ENCODE results near the gene NADK2.

NADK2 gene

DNA sequence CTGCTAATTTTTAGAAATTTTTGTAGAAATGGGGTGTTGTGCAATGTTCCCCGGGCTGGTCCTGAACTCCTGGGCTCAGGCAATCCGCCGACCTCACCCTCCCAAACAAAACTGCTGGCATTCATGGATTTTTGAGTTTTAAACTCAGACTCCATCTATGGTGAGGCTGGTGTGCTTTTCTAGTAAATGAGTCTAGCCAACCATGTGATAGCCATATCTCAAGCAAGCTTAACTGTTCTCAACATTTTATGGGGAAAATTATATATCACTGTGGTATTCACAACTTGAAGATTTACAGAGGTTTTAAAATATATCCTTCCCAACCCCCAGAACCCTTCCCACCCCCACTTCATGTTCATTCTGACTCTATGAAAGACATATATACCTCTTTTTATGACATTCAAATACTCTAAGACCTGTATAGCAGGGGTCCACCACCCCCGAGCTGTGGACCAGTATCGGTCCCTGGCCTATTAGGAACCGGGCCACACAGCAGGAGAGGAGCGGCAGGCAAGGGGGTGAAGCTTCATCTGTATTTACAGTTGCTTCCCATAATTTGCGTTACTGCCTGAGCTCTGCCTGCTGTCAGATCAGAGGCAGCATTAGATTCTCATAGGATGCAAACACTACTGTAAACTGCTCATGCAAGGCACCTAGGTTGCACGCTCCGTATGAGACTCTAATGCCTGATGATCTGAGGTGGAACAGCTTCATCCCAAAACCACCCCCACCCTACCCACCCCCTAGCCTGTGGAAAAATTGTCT, 4.5 kb upstream of the NADK2 start:
- DNase-seq: no peak

GRCh38 chr5:36244076-36244475, 2.4 kb upstream of the NADK2 start:
- no peak for DNase-seq

DNA sequence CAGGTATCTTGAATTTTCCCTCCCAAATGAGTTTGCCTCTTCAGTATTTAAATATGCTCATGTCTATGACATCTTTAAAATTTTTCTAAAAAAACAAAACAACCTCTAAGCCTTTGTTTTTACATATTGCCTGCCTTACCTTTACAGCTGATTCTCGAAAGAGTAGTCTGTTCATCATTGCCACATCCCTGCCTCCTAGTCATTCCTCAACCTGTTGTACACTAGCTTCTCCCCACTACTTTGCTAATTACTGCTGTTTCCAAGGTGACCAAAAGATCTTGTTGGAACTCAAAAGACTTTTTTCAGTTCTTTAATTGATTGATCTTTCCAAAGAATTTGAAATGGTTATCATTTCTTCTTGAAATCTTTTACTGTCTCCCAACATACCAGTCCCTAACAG, 1.9 kb upstream of the NADK2 start:
- no peak for DNase-seq

DNA sequence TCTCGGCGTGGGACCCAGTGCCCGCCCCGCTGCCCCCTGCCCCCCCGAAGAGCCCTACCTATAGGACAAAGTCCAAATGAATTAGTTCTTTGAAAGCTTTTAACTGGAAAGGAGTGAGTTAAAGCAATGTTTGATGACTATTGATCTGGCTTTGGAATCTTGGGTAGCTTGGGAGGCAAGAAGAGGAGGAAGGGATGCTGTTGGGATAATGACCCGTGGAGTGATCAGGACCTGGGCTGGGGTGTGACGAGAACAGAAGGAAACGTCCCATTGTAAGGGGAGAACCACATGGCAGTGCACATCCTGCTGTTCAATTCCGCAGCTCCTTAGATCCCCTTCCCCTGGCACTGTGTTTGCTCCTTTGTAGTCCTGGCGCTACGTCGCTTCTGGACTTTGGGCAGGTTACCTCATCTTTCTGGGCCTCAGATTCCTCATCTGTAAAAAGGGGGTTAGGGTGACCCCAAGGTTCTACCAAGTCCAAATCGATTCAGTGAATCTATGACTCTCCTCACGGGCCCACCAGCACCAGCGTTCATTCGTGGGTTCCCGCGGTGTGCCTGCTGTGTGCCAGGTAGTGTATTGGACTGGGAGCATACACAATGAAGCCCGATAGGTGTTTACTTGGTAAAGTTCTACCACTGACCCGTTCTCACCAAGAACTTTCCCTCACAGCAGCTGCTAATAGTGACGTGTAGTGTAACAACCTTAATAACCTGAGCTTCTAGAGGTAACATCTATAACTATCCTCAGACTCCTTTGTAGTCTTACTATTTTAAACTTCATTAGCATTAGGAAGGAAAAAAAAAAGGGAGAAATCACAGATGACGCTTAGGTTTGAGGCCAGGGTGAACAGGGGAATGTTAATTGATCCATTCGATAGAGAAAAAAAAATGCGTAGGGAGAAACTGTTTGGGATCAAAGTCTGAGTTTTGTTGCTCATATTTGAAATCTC, 1.1 kb upstream of the NADK2 start:
- DNase-seq: no peak

- DNase-seq: peak; percentile 20
Observed at GRCh38 chr5:36240779-36241630, 720 bp downstream of the NADK2 start.

DNA sequence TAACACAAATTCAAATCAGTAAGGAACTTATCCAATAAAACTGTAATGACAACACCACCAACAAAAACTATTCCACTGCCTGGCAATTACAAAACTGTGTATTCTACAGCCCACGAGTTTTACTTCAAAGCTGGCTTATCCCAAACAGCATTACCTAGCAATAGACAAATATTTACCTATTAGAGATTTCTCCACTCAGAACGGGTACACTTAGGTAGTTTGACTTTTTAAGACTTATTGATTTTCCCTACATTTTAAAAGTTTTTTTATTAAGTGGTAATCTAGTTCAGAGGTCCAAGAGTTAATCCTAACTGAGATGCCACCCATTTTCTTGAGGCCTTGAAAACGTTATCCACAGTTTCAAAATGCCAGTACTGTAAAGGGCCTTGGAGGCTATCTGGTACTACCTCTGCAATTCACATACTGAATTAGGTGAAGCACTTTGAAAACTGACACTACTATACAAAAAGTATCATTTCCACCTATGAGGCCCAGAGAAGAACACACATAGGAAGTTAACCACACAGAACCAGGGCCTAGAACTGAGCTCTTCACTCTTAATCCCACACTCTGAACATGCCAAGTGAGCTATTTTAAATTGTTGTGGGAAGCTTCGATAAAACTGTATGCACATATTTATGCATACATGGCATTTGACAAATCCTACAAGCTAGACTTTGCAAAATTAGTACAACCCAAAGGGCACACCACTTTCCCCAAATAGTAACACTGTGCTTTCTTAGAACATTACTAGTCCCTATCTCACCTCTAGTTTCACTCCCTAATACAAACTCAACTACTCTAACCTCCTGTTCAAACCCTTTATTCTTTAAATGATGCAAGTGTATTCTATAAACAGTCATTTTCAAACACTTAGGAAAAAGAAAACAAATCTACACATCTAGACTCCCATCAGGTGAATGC, 2.1 kb downstream of the NADK2 start:
- DNase-seq: no peak

- no peak for DNase-seq
Observed at GRCh38 chr5:36238502-36239295, 3.0 kb downstream of the NADK2 start.

- DNase-seq: no peak
Observed at GRCh38 chr5:36237751-36238150, 4.0 kb downstream of the NADK2 start.

GRCh38 chr5:36236801-36237200, 4.9 kb downstream of the NADK2 start:
- no peak for DNase-seq

GRCh38 chr5:36232533-36232932, 9.2 kb downstream of the NADK2 start:
- DNase-seq: no peak

- DNase-seq: no peak
Observed at GRCh38 chr5:36230151-36230790, 11.5 kb downstream of the NADK2 start.

DNA sequence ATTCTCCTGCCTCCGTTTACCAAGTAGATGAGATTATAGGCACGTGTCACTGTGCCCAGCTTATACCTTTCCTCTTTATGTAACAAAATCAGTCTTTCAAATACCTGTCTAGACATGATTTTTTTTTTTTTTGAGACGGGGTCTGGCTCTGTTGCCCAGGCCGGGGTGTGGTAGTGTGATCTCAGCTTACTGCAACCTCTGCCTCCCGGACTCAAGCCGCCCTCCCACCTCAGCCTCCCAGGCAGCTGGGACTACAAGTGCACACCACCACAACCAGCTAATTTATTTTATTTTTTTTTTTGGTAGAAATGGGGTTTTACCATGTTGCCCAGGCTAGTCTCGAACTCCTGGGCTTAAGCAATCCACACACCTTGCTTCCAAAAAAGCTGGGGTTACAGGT, 13.2 kb downstream of the NADK2 start:
- no peak for DNase-seq

- DNase-seq: no peak
Observed at GRCh38 chr5:36227046-36227445, 14.7 kb downstream of the NADK2 start.

- DNase-seq: no peak
Observed at GRCh38 chr5:36222620-36223019, 19.1 kb downstream of the NADK2 start.

DNA sequence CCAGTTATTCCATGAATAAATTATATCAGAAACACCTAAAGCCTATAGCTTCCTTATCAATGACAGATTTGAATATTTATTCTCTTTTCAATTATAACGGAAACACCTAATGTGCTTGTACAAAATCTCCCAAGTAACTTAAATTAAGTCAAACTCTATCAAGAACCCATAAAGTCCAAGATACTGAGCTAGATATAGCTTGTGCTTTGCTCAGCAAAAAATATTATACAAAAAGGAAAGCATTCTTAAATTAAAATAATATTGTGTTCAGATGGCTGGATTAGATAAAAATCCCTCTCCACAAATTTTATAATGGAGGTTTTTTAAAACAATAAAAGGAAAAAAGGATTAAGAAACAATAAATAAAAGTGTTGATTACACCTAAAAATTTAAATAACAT, 23.7 kb downstream of the NADK2 start:
- DNase-seq: no peak

GRCh38 chr5:36217567-36217966, 24.2 kb downstream of the NADK2 start:
- no peak for DNase-seq

DNA sequence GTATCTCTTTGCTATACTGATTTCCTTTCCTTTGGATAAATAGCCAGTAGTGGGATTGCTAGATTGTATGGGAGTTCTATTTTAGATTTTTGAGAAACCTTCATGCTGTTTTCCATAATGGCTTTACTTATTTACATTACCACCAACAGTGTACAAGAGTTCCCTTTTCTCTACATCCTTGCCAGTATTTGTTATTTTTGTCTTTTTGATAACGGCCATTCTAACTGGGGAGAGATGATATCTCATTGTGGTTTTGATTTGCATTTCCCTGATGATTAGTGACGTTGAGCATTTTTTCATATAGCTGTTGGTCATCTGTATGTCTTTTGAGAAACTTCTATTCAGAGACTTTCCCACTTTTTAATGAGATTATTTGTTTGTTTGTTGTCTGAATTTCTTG, 25.8 kb downstream of the NADK2 start:
- DNase-seq: no peak

DNA sequence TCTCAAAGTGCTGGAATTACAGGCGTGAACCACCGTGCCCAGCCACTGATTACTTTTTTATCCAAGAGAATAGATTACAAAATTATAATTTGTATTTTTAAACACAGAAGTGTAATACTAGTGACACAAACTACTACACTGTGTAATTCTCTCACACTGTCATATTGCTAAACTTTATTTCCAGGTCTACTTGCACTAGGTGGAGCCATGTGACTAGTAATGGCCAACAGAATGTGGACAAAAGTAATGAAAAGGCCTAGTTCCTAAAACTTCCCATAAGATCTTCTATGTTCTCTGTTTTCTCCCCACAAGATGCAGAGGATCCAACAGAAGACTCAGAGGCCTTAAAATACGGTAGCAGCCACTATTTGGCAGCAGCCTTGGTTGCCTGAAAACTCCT, 27.3 kb downstream of the NADK2 start:
- no peak for DNase-seq

- no peak for DNase-seq
Observed at GRCh38 chr5:36209664-36210063, 32.1 kb downstream of the NADK2 start.

- DNase-seq: no peak
Observed at GRCh38 chr5:36208786-36209185, 32.9 kb downstream of the NADK2 start.

DNA sequence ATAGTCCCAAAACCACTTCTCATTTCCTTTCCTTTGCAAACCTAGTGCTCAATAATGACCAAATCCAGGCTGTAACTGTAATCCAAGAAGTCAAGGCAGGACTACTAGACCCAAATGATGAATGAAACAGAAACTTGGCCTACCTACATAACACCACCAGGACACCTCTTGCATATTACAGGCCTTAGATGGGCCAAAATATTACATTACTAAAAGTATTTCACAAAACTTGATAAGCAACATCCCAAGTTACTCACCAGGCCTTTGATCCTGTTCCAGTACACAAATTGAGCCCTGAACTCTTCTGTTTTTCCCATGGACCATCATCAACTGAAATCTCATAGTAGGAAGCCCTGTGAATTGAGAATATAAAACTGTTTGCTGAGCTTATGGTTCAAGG, 34.8 kb downstream of the NADK2 start:
- no peak for DNase-seq
